Endothelial cell of umbilical vein (primary cell): ENCODE measurements around the gene FHOD3. TPM values are rescaled to one million over a fixed set of nuclear protein-coding genes. Genes with fewer than 3 reads are reported as not detected.
A peak's percentile ranks its signal among the peaks of the same experiment; 100 is the strongest.

Source experiments
- BruUV-seq: library from RNA; stranded (reverse); fragments of 400-500 nt; replicated peaks from 2 replicates; lab custom pipeline; 2021; lab: Mats Ljungman, UMichigan
- CTCF ChIA-PET: fragments of 300-600, 350-600 bp; sonication (Branson Sonifier 250); formaldehyde crosslinking; loops from one replicate; lab custom pipeline; 2021; ENCODE audit warnings: antibody characterized with exemption, inconsistent platforms; lab: Charles Lee
- POLR2A ChIA-PET: fragments of 300-600, 350-600 bp; sonication (Branson Sonifier 250); formaldehyde crosslinking; loops from one replicate; lab custom pipeline; 2021; ENCODE audit warnings: antibody characterized with exemption, inconsistent platforms; lab: Charles Lee
- DNase-seq: peaks from one replicate; pipeline ENCODE4 v3.0.0-alpha.2; 2011; ENCODE audit warnings: low read depth, low spot score
- FAIRE-seq: peaks from 2 replicates; lab custom pipeline; 2011; peaks lifted over from hg19 to GRCh38; lab: Jason Lieb, UNC
- H2AFZ ChIP-seq: 2 replicates; pipeline ENCODE4 v1.6.0; 2012; ENCODE audit warnings: low read depth, low read length, control low read depth, inconsistent platforms
- H3K27ac ChIP-seq: 2 replicates; pipeline ENCODE4 v1.5.1; 2011; ENCODE audit warnings: low read depth, mild to moderate bottlenecking, control low read depth, low read length, moderate library complexity; ENCODE audit not compliant: insufficient read depth
- H3K27me3 ChIP-seq, 2 experiments: 2 replicates each; pipeline versions ENCODE4 v1.6.0 to v1.6.1; 2011; ENCODE audit warnings: low read length in 2 of 2, mixed read lengths in 1 of 2; ENCODE audit not compliant: control insufficient read depth in 2 of 2, insufficient read depth in 2 of 2
- H3K36me3 ChIP-seq, 2 experiments: 2 replicates in 1 of 2; 3 replicates in 1 of 2; pipeline ENCODE4 v1.5.1; 2011; ENCODE audit warnings: low read length in 2 of 2, mild to moderate bottlenecking in 1 of 2, moderate library complexity in 1 of 2; ENCODE audit not compliant: control insufficient read depth in 2 of 2, insufficient read depth in 2 of 2; ENCODE audit errors: extremely low read depth in 1 of 2
- H3K4me1 ChIP-seq: 3 replicates; pipeline ENCODE4 v1.5.1; 2011; ENCODE audit warnings: mild to moderate bottlenecking, low read length; ENCODE audit not compliant: control insufficient read depth, insufficient read depth; ENCODE audit errors: extremely low read depth
- H3K4me2 ChIP-seq: 2 replicates; pipeline ENCODE4 v1.6.1; 2011; ENCODE audit warnings: low read length, control low read depth, mixed read lengths; ENCODE audit not compliant: insufficient read depth
- H3K4me3 ChIP-seq, 3 experiments: fragments of 200-600 bp in 1 of 3; sonication (generic), shearing (Covaris generic) in 1 of 3; replicated peaks in 1 of 3; 2 replicates each; pipeline ENCODE4 v1.5.1; 2011 to 2016; ENCODE audit warnings: control low read depth in 3 of 3, low read length in 3 of 3, mild to moderate bottlenecking in 2 of 3, inconsistent platforms in 1 of 3, low read depth in 1 of 3, moderate library complexity in 1 of 3; ENCODE audit not compliant: insufficient read depth in 1 of 3
- H3K79me2 ChIP-seq: 2 replicates; pipeline ENCODE4 v1.6.0; 2012; ENCODE audit warnings: low read length, inconsistent platforms; ENCODE audit not compliant: control insufficient read depth, insufficient read depth
- H3K9ac ChIP-seq: replicated peaks from 2 replicates; pipeline ENCODE3; 2011; ENCODE audit warnings: low read length, control low read depth; ENCODE audit not compliant: insufficient read depth; ENCODE audit errors: extremely low read depth
- H3K9me1 ChIP-seq: replicated peaks from 3 replicates; pipeline ENCODE4 v1.6.0; 2011; ENCODE audit warnings: mild to moderate bottlenecking, low read length; ENCODE audit not compliant: control insufficient read depth, insufficient read depth; ENCODE audit errors: extremely low read depth
- H3K9me3 ChIP-seq: replicated peaks from 2 replicates; pipeline ENCODE4 v1.5.1; 2012; ENCODE audit warnings: low read length, inconsistent platforms; ENCODE audit not compliant: control insufficient read depth, insufficient read depth
- H4K20me1 ChIP-seq: replicated peaks from 2 replicates; pipeline ENCODE3; 2011; ENCODE audit warnings: mild to moderate bottlenecking, low read length; ENCODE audit not compliant: control insufficient read depth, insufficient read depth; ENCODE audit errors: extremely low read depth
- CTCF ChIP-seq, 2 donors: IDR thresholded peaks; 1 replicate in 1 of 2; 2 replicates in 1 of 2; pipeline ENCODE4 v1.5.1; 2011; ENCODE audit warnings: low read length in 2 of 2, mild to moderate bottlenecking in 2 of 2, moderate library complexity in 2 of 2, control low read depth in 1 of 2, inconsistent platforms in 1 of 2, low read depth in 1 of 2; ENCODE audit not compliant: insufficient read depth in 1 of 2; ENCODE audit errors: extremely low read depth in 1 of 2
- EZH2 ChIP-seq: IDR thresholded peaks from 2 replicates; pipeline ENCODE4 v1.6.1; 2012; ENCODE audit warnings: borderline replicate concordance, low read depth, mild to moderate bottlenecking, moderate library complexity, low read length, inconsistent platforms; ENCODE audit not compliant: severe bottlenecking
- FOS ChIP-seq: IDR thresholded peaks from 2 replicates; pipeline ENCODE4 v1.6.1; 2011; ENCODE audit warnings: mild to moderate bottlenecking, low read length, moderate library complexity, borderline replicate concordance; ENCODE audit not compliant: insufficient read depth
- GATA2 ChIP-seq: IDR thresholded peaks from 2 replicates; pipeline ENCODE4 v1.7.0; 2011; ENCODE audit warnings: low read depth, mild to moderate bottlenecking, moderate library complexity, mixed read lengths, low read length; ENCODE audit not compliant: insufficient read length, insufficient read depth
- JUN ChIP-seq: IDR thresholded peaks from 2 replicates; pipeline ENCODE4 v1.6.1; 2011; ENCODE audit warnings: borderline replicate concordance, low read depth; ENCODE audit not compliant: insufficient read length, insufficient read depth
- MAX ChIP-seq: IDR thresholded peaks from 2 replicates; pipeline ENCODE4 v1.6.1; 2011; ENCODE audit not compliant: insufficient read depth, insufficient read length
- MYC ChIP-seq: IDR thresholded peaks from one replicate; pipeline ENCODE4 v1.6.1; 2011; ENCODE audit warnings: mild to moderate bottlenecking, low read depth, low read length
- POLR2A ChIP-seq: IDR thresholded peaks from 2 replicates; pipeline ENCODE4 v1.6.1; 2012; ENCODE audit warnings: low read depth, mild to moderate bottlenecking, control low read depth, low read length
- POLR2AphosphoS5 ChIP-seq: IDR thresholded peaks from 2 replicates; pipeline ENCODE4 v1.6.1; 2012; ENCODE audit warnings: low read depth, mild to moderate bottlenecking, control low read depth, low read length, moderate library complexity; ENCODE audit not compliant: insufficient read depth
- dilution Hi-C: fragments of 300-500 bp; cut with MboI; formaldehyde crosslinking; loops from one replicate; pipeline ENCODE4 v1.15.0; 2019; ENCODE audit warnings: low sequenced_read_pairs; ENCODE audit not compliant: extremely low pct_ligation_motif_present
- intact Hi-C: fragments of 100-400 bp; cut with micrococcal nuclease; formaldehyde crosslinking; loops from one replicate; pipeline ENCODE4 v1.10.0; 2022
- polyA plus RNA-seq, 4 experiments: library from polyadenylated mRNA; depleted of rRNA in 3 of 4; stranded (reverse) in 3 of 4; unstranded in 1 of 4; fragments of >200 nt; gene quantifications; 2 replicates each; pipeline versions ENCODE4 v1.2.1 to v1.2.3, GENCODE V29; 2011 to 2012; ENCODE audit warnings: missing spikeins in 1 of 4
- total RNA-seq: library from RNA; stranded (reverse); gene quantifications from 2 replicates; pipeline ENCODE4 v1.2.3, GENCODE V29; 2021

Gene FHOD3
- total and polyA plus RNA-seq, 2 donors (not counting 3 experiments of a cell fraction or from before 2014, with no cell fraction given) = 0.06 to 1.5 TPM

- peaks cover 39 to 52% of the 10 kb centered on the region in 2 experiments for H3K27me3 ChIP-seq
- H3K4me3 ChIP-seq = peak overlapping the region in 2 of 3 experiments; percentile 28 to 34
- DNase-seq (peak; percentile 68), FAIRE-seq (peak; percentile 89)
- H4K20me1 ChIP-seq = no peaks in the 10 kb centered on the region
- peak overlapping the region; percentile 88 for H2AFZ ChIP-seq
- ChIA-PET CTCF (interaction anchor here (1.6 to 5.1 kb wide), 5 partner anchors 13 to 275 kb away, joined by 3 to 25 read pairs (median 7); no protein-coding TSS in a partner anchor), POLR2A (no interaction called here)
- H3K9me1 ChIP-seq = no peaks in the 10 kb centered on the region
- no TSS peak for BruUV-seq
- no peak overlapping the region for H3K9ac ChIP-seq
- no peaks in the 10 kb centered on the region for H3K36me3 ChIP-seq
- H3K27ac ChIP-seq = no peak overlapping the region
- peaks cover 10% of the 10 kb centered on the region for H3K4me1 ChIP-seq
- no peak for TF ChIP-seq GATA2
- peak; percentile 19 for TF ChIP-seq EZH2
- TF ChIP-seq JUN = no peak
- TF ChIP-seq MAX = no peak
- peak; percentile 35 to 50 for TF ChIP-seq CTCF (IDR thresholded peaks at IDR 0.05; ENCODE audit: extremely low read depth in 1 of 2, insufficient read depth in 1 of 2, low read depth in 1 of 2, low read length in 2 of 2)
- TF ChIP-seq FOS = no peak
- no peak for TF ChIP-seq POLR2AphosphoS5
- no peak for TF ChIP-seq MYC
- TF ChIP-seq POLR2A = no peak
- dilution Hi-C loops (no loop called here), intact Hi-C loops (loop anchor here (1.0 to 10.0 kb wide), 6 partner anchors 110 to 458 kb away; partner anchors contain the start of genes ELP2, MOCOS and SLC39A6)
- H3K4me2 ChIP-seq = peak overlapping the region; percentile 75
- no peaks in the 10 kb centered on the region for H3K9me3 ChIP-seq
- no peaks in the 10 kb centered on the region for H3K79me2 ChIP-seq
These were observed 680 bp upstream of the FHOD3 start for GRCh38 chr18:36296650-36297416.
